Amniotic stem cell (primary cell): ENCODE measurements around the gene SIPA1L3.

Experiments
- DNase-seq: peaks from one replicate; lab custom pipeline; 2025; lab: John Stamatoyannopoulos, UW

SIPA1L3 gene

DNA sequence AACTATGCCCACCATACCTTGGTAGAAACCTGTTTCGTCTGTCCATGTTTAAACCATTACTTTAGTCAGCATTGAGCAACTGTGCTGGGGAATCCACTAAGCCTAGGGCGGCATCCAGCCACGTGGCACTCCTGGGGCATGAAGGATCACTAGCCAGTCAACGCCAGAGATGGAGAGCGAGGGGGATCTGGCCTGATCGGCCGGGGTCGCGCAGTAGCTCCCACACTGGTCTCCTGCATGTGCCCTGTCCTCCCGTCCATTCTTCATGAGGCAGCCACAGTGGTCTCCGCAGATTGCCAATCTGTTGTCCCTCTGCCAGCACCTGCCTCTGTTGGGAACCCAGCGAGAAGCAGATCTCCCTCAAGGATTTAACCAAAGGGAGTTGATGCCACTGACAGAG, 207.6 kb downstream of the SIPA1L3 start:
- no peak for DNase-seq

DNA sequence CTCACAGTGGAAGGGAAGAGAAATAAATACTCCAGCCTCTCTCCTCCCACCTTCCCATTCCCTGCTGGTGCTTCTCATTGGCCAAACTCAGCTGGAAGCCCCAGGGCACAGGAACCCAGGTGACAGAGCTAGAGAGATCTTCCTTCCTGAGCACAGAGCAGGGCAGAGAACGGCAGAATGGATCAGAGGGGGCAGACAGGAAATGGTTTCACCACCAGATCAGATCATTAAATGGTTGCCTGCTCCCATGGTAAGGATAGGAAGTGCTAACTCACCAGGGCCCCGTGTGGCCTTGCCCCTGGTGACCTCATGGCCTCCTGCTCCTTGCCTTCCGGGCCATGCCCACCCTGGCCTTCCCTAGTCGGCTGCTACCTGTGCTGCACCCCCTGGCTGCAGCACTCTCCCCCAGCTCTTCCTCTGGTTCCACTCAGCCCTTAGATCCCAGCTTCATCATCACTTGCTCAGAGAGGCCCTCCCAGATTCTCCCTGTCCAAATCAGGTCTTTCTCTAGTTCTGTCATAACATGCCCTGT, 208.3 kb downstream of the SIPA1L3 start:
- no peak for DNase-seq

DNA sequence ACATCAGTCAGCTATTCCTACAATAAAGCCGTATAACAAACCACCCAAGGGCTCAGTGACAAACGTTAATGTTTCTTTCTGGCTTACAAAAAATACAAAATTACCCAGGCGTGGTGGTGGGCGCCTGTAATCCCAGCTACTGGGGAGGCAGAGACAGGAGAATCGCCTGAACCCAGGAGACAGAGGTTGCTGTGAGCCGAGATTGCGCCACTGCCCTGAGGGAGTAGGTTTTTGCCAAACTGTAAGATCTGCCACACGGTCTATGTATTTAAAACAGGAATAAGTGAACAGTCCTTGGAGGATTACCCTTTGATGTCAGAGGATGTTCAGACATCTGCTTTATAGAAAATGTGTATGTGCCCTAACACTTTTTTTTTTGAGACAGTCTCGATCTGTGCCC, 211.2 kb downstream of the SIPA1L3 start:
- DNase-seq, result no peak

DNA sequence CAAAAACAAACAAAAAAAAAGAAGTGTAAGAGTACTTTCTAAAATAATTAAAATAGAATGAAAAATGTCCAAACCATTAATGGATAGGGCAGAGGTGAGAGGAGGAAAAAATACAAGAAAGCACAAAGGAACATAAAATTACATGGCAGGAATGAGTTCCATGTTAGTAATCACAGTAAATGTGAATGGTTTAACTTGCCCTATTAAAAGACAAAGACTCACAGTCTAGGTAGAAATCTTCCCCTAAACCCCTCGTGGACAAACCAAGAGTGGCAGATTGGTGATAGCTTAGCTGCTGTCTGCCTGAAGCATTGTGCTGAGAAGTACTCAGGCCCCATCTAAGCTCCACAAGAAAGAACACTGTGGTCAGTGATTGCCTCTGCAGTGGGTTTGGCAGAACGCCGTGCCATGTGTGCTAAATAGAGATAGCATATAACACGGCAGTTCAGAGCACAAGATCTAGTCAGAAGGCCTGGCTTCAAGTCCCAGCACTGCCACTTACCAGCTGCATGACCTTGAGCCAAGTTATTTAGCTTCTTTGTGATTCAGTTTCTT, 213.5 kb downstream of the SIPA1L3 start:
- no peak for DNase-seq

DNA sequence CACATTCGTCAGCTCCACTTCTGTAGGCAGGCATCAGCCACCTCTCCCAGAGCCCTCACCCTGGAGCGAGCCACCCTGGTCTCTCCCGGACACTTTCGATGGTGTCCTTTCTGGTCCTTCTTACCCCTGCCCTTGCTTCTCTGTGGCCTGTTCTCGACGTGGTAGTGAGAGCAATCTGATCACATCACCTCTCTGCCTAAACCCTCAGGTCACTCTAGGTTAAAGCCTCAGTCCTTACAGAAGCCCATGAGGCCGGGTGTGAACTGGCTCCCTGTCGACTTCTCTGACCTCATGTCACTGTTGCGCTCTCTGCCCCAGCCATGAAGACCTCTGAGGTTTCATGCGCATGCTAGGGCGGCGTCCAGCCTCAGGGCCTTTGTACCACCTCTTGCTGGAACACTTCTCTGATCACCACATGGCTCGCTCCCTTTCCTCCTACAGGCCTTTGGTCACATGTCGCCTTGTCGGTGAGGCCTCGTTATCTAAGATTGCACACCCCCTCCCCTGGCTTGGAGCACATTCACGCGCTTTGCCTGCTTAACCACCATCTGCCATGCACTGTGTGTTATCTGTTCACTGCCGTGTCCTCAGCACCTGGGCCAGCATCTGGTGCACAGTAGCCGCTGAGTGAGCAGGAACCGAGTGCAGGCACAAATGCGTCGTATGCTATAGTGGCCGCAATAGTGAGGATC, 215.5 kb downstream of the SIPA1L3 start:
- no peak for DNase-seq

DNA sequence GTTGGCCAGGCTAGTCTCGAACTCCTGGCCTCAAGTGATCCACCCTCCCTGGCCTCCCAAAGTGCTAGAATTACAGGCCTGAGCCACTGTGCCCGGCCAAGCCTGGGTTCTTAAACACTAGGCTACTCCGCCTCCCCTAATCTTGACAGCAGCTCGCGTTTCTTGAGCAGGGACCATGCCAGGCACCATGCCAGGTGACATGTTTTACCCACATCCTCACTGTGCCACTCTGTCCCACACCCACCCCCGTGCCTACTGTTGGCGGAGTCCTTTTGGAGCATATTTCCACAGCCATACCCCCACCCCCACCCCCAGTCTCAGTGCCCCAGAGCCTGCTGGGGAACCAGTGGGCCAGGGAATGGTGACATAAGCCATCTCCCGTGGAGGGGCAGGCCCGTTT, 218.2 kb downstream of the SIPA1L3 start:
- DNase-seq, result no peak

DNA sequence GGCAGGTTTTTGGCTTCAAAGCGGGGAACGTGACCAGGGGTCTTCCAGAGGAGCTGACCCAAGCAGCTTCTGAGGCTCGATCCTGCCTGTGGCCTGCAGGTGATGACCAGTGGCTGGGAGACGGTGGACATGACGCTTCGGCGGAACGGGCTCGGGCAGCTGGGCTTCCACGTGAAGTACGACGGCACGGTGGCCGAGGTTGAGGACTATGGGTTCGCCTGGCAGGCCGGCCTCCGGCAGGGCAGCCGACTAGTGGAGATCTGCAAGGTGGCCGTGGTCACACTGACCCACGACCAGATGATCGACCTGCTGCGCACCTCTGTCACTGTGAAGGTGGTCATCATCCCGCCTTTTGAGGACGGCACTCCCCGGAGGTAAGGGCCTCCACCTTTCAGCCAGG, 223.4 kb downstream of the SIPA1L3 start:
- no peak for DNase-seq

DNA sequence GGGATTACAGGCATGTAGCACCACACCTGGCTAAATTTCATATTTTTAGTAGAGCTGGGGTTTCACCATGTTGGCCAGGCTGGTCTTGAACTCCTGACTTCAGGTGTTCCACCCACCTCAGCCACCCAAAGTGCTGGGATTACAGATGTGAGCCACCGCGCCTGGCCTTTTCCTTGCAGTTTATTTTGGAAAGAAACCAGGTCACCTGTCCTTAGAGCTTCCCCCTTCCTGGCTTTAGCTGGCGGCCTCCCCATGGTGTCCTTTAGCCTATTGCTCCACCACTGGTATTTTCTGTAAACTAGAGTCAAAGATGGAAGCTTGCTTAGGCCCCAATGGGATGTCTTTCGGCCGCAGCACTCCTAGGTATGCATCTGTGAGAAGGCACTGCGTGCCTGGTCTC, 225.8 kb downstream of the SIPA1L3 start:
- no peak for DNase-seq

DNA sequence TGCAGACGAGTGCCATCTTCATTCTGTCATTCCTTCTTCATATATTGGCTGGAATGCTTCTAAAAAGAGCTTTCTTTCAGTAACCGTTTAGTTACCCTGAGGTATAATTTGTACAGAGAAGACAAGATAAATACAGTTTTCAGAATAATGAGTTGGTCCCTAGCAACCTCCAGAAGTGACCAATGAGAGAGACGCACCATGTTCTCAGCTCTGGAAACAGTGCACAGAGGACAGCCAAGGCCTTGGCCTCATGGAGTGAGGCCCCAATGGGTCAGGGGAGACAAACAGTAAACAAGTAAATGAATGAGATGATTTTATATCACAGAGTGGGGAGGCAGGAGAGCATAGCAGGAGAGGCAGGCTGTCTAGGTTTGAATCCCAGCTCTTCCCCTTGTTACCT, 226.3 kb downstream of the SIPA1L3 start:
- DNase-seq, result no peak

DNA sequence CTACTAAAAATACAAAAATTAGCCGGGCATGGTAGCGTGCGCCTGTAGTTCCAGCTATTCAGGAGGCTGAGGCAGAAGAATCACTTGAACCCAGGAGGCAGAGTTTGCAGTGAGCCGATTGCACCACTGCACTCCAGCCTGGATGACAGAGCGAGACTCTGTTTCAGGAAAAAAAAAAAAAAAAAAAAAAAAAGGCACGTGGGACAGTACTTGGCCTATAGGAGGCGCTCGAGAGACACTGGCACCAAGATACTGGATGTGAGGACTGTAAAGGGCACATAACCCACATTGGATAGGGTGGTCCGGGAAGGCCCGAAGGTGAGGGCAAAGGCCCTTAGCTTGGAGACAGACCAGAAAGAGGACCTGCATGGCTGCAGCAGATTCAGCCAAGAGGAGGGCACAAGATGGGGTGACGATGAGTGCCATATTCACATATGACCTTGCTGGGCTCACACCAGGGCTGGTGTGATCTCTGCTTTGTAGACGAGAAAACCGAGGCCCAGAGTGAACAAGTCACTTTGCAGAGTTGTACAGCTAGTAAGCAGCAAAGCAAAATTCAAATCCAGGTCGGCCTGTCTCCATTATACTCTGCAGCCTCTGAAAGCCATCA, 227.6 kb downstream of the SIPA1L3 start:
- no peak for DNase-seq

DNA sequence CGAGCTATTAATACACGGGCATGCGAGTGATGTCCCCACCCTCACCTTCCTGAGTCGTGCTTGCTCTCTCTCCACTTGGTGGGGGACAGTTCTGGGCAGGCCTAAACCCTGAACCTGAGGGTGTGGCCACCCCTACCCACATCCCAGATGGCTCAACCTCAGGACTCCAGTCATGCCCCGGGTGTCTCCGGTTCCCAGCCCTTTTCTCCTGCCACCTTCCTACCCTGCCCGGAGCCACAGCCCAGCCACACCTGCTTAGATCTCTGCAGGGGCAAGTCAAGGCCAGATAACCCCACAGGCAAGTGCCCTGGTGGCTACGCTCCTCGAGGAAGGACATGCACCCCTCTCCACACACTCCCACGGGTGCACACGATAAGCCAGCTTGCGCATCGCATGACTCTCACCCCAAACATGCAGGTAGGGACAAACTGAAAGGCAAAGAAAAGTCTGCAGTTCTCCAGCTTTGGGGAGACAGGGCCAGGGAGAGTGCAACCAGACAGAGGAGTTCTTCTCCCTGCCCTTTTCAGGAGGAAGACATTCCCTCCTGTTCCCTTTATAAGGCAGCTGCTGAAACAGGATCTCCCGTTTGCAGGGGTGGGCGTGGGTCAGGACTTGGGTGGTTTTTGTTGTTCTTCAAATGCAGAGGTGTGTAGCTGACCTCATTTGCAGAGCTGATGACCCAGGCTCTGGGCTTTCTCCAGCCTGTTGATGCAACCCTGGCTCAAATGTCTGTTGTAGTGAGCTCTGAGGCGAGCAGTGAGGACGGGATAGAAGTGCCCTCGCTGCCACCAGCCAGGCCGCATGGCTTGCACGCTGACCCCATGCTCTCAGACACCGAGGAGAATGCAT, 228.4 kb downstream of the SIPA1L3 start:
- DNase-seq, result no peak

DNA sequence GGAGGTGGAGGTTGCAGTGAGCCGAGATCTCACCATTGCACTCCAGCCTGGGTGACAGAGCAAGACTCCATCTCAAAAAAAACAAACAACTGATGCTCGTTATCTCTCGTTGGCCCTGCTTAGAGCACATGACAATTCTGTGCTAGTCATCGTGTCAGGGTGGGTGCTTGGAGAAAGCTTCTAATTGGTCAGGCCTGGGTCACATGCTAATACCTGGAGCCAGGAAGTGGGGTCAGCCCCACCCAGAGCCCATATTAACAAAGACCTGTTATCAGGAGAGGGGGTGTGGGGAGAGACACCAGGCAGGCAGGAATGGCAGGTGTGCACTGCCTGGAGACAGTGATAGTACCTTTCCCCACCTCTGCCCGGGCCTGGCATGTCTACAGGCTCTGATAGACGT, 232.1 kb downstream of the SIPA1L3 start:
- DNase-seq, result no peak

DNA sequence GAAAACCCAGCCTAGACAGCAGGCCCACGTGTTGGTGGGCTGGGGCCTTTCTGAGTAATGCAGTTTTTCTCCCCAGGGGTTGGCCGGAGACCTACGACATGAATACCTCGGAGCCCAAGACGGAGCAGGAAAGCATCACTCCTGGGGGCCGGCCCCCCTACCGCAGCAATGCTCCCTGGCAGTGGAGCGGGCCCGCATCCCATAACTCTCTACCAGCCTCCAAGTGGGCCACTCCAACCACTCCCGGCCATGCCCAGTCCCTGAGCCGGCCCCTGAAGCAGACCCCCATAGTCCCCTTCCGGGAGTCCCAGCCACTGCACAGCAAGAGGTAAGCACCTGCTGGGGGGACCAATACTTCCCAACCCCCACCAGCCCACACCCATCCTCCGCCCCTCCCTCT, 234.1 kb downstream of the SIPA1L3 start:
- no peak for DNase-seq

DNA sequence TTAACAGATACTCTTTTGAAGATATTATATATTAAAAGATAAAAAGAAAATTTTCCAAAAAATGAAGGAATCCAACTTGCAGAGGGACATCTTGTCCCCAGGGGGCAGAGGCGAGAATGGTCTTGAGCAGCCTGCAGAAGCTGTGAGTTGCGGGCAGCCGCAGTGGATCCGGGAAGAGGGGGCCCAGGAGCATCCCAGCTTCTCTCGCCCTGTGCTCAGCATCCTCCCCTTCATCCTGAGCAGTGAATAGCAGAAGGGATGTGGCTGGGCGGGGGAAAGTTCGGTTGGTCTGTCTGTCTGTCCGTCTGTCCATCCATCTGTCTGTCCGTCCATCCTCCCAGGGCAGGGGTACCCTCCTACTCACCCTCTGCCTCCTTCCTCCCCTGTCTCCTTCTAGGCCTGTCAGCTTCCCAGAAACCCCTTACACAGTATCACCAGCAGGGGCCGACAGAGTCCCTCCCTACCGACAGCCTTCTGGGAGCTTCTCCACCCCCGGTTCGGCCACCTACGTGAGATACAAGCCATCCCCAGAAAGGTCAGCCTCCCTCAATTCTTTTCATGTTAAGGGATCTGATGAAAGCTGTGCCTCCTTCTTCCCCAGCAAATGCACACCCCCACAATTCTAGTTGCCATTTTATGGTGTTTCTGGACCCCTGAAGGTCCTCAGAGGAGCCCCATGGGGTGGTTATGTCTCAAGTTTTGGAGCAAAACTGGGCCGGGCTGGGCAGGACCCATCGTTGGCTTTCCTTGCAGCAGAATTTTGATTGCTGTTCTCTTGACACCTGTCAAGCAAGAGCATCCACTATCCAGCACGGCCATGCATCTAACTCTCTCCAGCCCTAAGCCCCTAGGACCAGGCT, 235.4 kb downstream of the SIPA1L3 start:
- no peak for DNase-seq

DNA sequence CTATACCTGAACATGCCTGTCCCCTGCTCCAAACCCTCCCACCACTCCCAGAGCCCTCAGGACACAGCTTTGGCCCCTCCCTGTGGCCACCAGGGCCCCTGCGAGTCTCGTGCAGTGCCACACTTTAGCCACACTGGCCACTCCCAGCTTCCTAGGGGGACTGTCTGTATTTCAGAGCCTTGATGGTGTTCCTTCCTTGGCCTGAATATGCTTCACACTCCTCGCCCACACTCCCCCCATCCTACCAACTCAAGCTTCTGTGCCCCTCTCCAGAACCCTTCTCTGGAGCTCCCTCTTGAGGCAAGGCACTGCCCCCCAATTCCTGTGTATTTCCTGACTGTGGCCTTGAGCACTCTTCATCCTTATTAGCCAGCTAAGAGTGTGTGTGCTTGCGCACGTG, 236.8 kb downstream of the SIPA1L3 start:
- DNase-seq, result no peak

DNA sequence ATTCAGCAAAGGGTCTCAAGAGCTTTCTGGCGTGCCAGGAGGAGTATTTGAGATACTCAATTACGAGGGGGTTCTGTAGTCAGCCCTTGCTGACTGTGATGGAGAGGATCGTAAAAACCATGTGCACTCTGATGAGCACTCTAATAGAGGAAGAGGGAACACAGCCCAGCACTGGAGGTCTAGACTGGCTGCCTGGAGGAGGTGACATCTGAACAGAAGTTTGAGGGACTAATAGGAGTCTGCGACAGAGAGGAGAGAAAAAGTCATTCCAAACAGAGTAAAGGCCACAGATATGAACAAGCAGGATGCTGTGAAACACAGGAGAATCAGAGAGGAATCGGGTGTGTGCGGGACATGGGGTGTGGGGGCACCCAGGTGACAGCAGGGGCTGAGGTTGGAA, 237.7 kb downstream of the SIPA1L3 start:
- DNase-seq, result no peak

DNA sequence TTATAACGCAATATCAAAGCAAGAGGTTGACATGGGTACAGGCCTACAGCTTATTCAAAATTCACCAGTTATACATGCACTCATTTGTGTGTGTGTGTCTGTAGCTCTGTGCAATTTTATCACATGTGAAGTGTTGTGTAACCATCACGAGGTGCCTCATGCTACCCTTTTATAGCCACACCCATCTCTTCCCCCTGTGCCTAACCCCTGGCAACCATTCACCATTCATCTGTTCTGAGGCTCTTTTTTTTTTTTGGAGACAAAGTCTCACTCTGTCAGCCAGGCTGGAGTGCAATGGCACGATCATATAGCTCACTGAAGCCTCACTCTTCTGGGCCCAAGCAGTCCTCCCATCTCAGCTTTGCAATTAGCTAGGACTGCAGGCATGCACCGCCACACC, 238.6 kb downstream of the SIPA1L3 start:
- no peak for DNase-seq

DNA sequence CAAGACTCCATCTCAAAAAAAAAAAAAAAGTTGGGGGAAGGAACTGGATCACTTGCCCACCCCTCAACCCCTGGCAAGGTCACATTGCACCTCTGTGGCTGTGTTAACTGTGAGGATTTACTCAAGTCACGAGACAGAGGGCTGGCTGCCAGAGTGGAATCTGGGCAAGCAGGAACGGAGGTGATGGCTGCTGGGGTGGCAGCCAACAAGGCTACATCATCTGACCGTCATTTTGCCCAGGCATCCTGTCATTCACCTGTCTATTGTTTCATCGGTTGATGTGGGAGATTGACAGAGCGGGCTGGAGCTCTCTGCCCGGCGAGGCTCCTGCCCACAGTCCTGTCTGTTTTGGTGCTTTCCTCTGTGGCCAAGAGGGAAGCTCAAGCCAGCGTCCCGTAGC, 241.3 kb downstream of the SIPA1L3 start:
- DNase-seq, result no peak

DNA sequence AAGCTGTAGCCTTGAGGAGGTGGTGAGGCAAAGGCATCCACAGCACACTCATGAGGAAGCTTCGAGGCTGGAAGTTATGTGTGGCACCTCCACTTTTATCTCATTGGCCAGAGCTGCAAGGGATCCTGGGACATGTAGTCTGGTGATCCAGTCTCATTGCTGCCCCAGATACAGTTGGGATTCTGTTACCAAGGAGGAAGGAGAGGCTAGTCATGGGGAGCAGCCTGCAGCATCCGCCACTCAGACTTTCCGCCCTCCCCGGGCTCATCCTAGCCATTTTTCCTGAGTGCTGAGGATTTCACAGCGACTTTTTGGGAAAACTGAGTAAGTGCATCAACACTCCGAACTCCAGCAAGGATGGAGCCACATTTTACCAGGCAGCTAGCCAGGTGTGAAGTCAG, 242.7 kb downstream of the SIPA1L3 start:
- no peak for DNase-seq

DNA sequence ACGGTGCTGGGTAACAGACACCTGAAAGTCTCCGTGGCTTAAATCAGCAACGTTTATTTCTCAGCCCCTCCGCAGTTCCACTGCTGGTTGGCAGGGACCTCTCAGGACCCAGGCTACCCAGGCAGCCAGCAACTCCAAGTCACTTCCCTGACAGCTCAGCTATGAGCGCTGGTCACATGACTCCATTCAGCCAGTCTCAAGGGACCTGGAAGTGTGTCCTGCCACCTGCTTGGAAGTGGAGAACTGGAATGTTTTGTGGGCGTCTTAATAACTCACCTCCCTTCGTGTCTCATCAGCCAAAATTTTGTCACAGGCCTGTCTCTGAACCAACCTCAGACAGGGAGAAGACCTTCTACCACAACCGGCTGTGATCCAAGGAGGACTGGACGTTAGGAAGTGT, 244.2 kb downstream of the SIPA1L3 start:
- no peak for DNase-seq

DNA sequence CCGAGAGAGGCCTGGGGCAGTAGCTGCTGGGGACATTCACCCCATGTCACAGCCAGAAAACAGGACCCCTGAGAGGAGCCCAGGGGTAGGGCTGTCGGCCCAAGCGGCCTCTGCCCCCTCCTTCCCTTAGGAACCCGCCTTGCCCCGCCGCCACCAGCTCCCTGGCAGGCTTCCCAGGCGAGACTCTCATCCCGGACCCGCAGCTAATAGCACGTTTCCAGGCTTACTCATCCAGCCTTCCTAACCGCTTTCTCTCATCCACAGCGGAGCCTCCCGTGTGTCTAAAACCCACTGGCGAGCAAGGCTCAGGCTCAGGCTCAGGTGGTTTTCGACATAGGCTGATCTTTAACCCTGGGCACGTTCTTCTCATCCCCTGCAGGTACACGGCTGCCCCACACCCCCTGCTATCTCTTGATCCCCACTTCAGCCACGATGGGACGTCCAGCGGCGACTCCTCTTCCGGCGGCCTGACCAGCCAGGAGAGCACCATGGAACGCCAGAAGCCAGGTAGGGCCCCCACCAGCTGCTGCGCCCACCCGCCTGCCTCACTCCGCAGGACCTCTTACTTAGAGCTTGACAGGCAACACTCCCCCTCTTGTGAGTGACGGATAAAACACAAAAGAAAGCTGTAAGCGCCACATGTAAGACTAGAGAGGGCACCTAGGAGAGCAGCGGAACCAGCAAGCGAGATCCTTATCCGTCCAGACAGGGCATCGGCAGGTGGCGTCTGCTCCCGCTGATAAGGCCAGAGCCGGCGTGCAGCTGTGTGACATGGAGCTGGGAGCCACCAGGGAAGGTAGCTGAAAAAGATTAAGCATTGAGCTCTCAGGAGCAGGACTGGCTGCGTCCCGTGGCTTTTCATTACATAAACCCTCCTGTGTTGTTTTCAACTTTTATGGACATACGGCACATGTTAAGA, 245.7 kb downstream of the SIPA1L3 start:
- DNase-seq, result no peak
